DOHH2 (cell line): ENCODE measurements around the gene SLC5A10.
A peak's percentile ranks its signal among the peaks of the same experiment; 100 is the strongest.
"Not testable (repeated sequence)": the region's sequence is repeated elsewhere in the genome, so short reads cannot be mapped to it uniquely, and the experiment has no call there.

Source experiments
- H3F3A ChIP-seq: fragments of 200-600 bp; sonication (generic), shearing (Covaris generic); 2 replicates; pipeline ENCODE4 v1.6.0; 2016; ENCODE audit warnings: antibody characterized with exemption, mild to moderate bottlenecking; ENCODE audit not compliant: control insufficient read depth, insufficient read depth
- H3K27ac ChIP-seq: fragments of 200-600 bp; sonication (generic); 2 replicates; pipeline ENCODE4 v1.5.1; 2014; ENCODE audit warnings: low read depth, mild to moderate bottlenecking, low read length, moderate library complexity
- H3K27me3 ChIP-seq: fragments of 200-600 bp; sonication (generic); 2 replicates; pipeline ENCODE4 v1.6.1; 2014; ENCODE audit warnings: mild to moderate bottlenecking, low read length, mixed read lengths; ENCODE audit not compliant: control insufficient read depth
- H3K36me3 ChIP-seq: fragments of 200-600 bp; sonication (generic); 2 replicates; pipeline ENCODE4 v1.6.1; 2014; ENCODE audit warnings: mild to moderate bottlenecking, low read length, moderate library complexity, mixed read lengths; ENCODE audit not compliant: control insufficient read depth
- H3K4me1 ChIP-seq: fragments of 200-600 bp; sonication (generic); 2 replicates; pipeline ENCODE4 v1.6.1; 2014; ENCODE audit warnings: mild to moderate bottlenecking, low read length, mixed read lengths; ENCODE audit not compliant: control insufficient read depth
- H3K4me2 ChIP-seq: fragments of 200-600 bp; sonication (generic); 2 replicates; pipeline ENCODE4 v1.6.0; 2014; ENCODE audit warnings: mild to moderate bottlenecking, low read length, moderate library complexity
- H3K4me3 ChIP-seq: fragments of 200-600 bp; sonication (generic); 2 replicates; pipeline ENCODE4 v1.5.1; 2014; ENCODE audit warnings: mild to moderate bottlenecking, low read length, mixed read lengths
- H3K79me2 ChIP-seq: fragments of 200-600 bp; sonication (generic); 2 replicates; pipeline ENCODE4 v1.6.1; 2014; ENCODE audit warnings: mild to moderate bottlenecking, low read length, mixed read lengths; ENCODE audit not compliant: control insufficient read depth
- H3K9me2 ChIP-seq: fragments of 200-600 bp; sonication (generic); replicated peaks from 2 replicates; pipeline ENCODE4 v1.6.1; 2014; ENCODE audit warnings: mild to moderate bottlenecking, low read length, mixed read lengths; ENCODE audit not compliant: control insufficient read depth
- H3K9me3 ChIP-seq: fragments of 200-600 bp; sonication (generic); 2 replicates; pipeline ENCODE4 v1.6.1; 2014; ENCODE audit warnings: antibody characterized with exemption, low read length, mixed read lengths; ENCODE audit not compliant: control insufficient read depth, insufficient read depth
- H4K20me1 ChIP-seq: fragments of 200-600 bp; sonication (generic); 2 replicates; pipeline ENCODE4 v1.6.0; 2014; ENCODE audit warnings: low read depth, mild to moderate bottlenecking, antibody characterized with exemption, low read length, moderate library complexity; ENCODE audit not compliant: control insufficient read depth, insufficient read depth

SLC5A10 gene

DNA sequence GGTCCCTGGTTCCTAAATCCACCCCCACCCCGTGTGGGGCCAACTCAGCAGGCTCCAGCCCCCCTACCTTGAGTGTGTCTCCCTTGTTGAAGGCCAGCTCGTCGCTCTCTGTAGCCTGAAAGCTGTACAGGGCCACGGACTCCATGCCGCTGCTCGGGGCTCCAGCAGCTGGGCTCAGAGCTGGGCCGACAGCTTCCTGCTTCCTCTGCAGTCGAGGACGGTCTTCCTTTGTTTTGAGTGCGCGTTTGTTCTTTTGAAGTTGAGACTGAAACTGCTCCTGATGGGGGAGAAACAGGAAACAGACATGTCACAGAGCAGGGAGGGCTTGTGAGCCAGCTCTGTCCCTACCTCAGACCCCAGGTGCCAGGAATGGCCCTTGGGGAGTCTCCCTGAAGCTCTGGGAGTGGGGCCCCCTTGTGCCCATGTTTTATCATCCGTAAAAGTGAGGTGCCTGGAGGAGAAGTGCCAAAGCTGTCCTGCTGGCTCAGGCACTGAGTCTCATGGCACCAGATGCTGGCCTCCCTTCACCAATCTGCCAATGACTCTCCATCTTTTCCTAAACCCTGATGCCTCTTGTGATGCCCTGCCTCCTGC lies 94.9 kb downstream of the SLC5A10 start, which contains the start of gene GRAP:
TSS of gene GRAP (minus strand) at position 176 of the 594 bp plus-strand sequence. CDS start at position 145, 31 bp downstream.
- H3K36me3 ChIP-seq, H3K4me1 ChIP-seq, H3F3A ChIP-seq, H3K9me3 ChIP-seq, H4K20me1 ChIP-seq, H3K79me2 ChIP-seq, H3K27me3 ChIP-seq, H3K4me2 ChIP-seq, H3K9me2 ChIP-seq: not testable (repeated sequence)
- H3K4me3 ChIP-seq, result peak within 1 kb of the TSS; percentile 60
- H3K27ac ChIP-seq, result peak within 1 kb of the TSS; percentile 34; the same call in 1 of the 2 replicates

DNA sequence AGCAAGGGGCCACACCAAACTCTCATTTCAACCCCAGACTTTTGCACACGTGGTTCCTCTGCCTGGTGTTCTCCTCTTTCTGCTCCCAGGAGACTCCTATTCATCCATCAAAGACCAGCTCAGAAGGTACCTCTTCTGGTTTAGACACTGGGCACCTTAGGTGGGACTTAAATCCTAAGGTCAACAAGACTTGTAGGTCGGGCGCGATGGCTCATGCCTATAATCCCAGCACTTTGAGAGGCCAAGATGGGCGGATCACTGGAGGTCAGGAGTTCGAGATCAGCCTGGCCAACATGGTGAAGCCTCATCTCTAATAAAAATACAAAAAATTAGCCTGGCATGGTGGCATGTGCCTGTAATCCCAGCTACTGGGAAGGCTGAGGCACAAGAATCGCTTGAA lies 95.5 kb downstream of the SLC5A10 start:
- H3K79me2 ChIP-seq, H3K36me3 ChIP-seq, H3K9me3 ChIP-seq: not testable (repeated sequence)

DNA sequence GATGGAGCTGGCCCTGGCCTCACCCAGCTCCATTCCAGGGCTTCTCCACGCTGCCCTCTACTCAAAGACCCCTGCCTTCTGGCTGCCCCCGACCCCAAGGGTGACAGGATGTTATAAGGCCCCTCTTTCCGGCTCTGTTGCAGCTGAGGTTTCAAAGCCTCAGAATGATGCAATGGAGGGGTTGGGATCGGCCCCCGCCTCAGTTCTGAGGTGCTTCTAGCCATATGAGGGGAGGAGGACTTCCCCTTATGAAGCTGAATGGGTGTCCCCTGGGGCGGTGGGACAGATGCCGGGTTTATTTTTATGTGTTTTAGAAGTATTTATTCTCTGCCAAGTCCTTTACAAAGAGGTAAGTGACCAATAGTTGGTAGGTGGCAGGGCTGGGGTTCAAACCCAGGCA lies 96.9 kb downstream of the SLC5A10 start:
- H3F3A ChIP-seq, H4K20me1 ChIP-seq, H3K27me3 ChIP-seq, H3K36me3 ChIP-seq, H3K4me3 ChIP-seq, H3K9me3 ChIP-seq, H3K4me1 ChIP-seq, H3K9me2 ChIP-seq, H3K79me2 ChIP-seq: not testable (repeated sequence)
- H3K4me2 ChIP-seq, result peak overlapping the region; percentile 36; the same call in 1 of the 2 replicates
- peak overlapping the region; percentile 62 for H3K27ac ChIP-seq

More for the DNA sequence above, 95.5 kb downstream of the SLC5A10 start:
- not testable (repeated sequence) for H3F3A ChIP-seq, H4K20me1 ChIP-seq, H3K4me1 ChIP-seq, H3K4me2 ChIP-seq, H3K27me3 ChIP-seq, H3K9me2 ChIP-seq, H3K4me3 ChIP-seq
- peak overlapping the region; percentile 34; the same call in 1 of the 2 replicates for H3K27ac ChIP-seq

DNA sequence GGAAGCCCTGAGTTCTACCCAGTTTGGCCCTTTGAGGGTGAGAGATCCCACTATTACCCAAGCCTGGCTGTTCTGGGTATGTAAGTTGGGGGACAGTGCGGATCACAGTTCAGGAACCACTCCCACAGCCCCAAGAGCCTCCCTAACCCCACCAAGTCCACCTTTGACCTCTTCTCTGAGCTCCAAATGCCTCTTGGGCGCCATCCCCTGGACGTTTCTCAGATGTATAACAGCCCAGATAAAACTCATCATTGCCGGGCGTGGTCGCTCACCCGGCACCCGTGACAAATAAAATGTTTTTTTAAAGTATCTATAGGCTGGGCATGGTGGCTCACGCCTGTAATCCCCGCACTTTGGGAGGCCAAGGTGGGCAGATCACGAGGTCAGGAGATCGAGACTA lies 103.5 kb downstream of the SLC5A10 start:
- H3K79me2 ChIP-seq, H3K4me1 ChIP-seq, H3K36me3 ChIP-seq, H3K4me3 ChIP-seq, H3K4me2 ChIP-seq, H4K20me1 ChIP-seq, H3K9me2 ChIP-seq, H3F3A ChIP-seq, H3K27me3 ChIP-seq, H3K9me3 ChIP-seq, H3K27ac ChIP-seq: not testable (repeated sequence)

DNA sequence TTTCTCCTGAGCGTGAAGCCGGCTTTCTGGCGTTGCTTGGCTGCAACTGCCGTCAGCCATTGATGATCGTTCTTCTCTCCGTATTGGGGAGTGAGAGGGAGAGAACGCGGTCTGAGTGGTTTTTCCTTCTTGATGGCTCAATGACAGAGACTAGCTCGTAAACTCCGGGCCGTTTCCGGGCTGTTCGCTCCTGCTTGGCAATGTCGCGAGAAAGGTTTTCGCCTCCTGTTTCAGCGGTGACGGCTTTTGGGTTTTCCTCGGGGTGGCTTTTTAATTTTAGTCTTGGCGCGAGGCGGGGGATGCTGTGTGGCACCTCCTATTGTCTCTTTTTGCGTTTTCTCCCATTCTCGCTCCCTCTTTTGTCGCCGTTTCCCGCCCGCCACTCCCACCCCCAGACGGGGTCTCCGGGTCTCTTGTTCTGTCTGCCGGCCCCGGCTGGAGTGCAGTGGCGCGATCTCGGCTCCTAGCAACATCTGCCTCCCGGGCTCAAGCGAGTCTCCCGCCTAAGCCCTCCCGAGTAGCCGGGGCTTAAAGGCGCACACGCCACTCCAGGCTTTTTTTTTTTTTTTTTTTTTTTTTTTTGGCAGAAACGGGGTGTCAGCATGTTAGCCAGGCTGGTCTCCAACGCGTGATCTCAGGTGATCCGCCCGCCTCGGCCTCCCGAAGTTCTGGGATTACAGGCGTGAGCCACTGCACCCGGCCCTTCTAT lies 110.2 kb downstream of the SLC5A10 start:
- H3K27me3 ChIP-seq, H3K4me1 ChIP-seq, H3K9me2 ChIP-seq, H3K4me2 ChIP-seq, H3K27ac ChIP-seq, H3K4me3 ChIP-seq, H3K36me3 ChIP-seq, H3K79me2 ChIP-seq, H4K20me1 ChIP-seq, H3F3A ChIP-seq, H3K9me3 ChIP-seq: not testable (repeated sequence)

DNA sequence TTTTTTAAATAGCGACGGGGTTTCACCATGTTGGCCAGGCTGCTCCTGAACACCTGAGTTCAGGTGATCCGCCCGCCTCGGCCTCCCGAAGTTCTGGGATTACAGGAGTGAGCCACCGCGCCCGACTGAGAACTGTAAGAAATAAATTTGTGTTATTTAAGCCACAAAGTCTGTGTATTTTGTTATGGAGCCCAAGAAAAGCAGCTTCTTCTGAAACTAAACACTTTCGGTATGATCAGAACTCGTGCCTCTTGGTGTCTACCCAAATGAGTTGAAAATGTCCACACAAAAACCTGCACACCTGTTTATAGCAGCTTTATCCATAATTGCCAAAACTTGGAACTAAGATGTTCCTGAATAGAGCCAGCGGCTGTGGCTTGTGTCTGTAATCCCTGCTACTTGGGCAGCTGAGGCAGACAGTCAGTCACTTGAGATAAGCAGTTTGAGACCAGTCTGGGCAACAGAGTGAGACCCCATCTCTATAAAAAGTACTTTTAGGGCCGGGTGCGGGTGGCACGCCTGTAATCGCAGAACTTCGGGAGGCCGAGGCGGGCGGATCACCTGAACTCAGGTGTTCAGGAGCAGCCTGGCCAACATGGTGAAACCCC lies 110.9 kb downstream of the SLC5A10 start:
- H3K79me2 ChIP-seq, H3K4me3 ChIP-seq, H3K4me2 ChIP-seq, H3K36me3 ChIP-seq, H4K20me1 ChIP-seq, H3K27ac ChIP-seq, H3K27me3 ChIP-seq, H3F3A ChIP-seq, H3K9me2 ChIP-seq, H3K9me3 ChIP-seq, H3K4me1 ChIP-seq: not testable (repeated sequence)

DNA sequence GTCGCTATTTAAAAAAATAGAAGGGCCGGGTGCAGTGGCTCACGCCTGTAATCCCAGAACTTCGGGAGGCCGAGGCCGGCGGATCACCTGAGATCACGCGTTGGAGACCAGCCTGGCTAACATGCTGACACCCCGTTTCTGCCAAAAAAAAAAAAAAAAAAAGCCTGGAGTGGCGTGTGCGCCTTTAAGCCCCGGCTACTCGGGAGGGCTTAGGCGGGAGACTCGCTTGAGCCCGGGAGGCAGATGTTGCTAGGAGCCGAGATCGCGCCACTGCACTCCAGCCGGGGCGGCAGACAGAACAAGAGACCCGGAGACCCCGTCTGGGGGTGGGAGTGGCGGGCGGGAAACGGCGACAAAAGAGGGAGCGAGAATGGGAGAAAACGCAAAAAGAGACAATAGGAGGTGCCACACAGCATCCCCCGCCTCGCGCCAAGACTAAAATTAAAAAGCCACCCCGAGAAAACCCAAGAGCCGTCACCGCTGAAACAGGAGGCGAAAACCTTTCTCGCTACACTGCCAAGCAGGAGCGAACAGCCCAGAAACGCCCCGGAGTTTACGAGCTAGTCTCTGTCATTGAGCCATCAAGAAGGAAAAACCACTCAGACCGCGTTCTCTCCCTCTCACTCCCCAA lies 111.5 kb downstream of the SLC5A10 start:
- not testable (repeated sequence) for H3K9me2 ChIP-seq, H3K79me2 ChIP-seq, H3K4me3 ChIP-seq, H4K20me1 ChIP-seq, H3K9me3 ChIP-seq, H3K36me3 ChIP-seq, H3K4me1 ChIP-seq, H3K27me3 ChIP-seq, H3F3A ChIP-seq, H3K4me2 ChIP-seq
- H3K27ac ChIP-seq, result 0 out of 2 replicates have a peak overlapping the region, but pooled peaks have one; percentile 21

DNA sequence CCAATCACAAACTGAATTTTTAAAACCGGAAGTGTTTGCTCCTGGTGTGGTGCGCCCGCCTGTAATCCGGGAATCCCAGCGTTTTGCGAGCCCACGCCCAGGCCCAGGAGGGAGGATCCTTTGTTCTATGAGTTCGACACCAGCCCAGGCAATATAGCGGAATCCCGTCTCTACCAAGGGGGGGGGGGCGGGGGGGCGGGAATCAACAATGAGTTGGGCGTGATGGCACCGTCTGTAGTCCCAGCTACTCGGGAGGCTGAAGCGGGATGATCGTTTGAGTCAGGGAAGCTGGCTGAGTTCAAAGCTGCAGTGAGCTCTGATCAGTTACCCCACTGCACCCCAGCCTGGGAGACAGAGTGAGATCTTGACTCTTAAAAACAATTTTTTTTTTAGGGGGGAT lies 112.4 kb downstream of the SLC5A10 start:
- not testable (repeated sequence) for H3F3A ChIP-seq, H3K4me3 ChIP-seq, H3K79me2 ChIP-seq, H3K9me2 ChIP-seq, H4K20me1 ChIP-seq, H3K27ac ChIP-seq, H3K4me1 ChIP-seq, H3K36me3 ChIP-seq, H3K4me2 ChIP-seq, H3K9me3 ChIP-seq, H3K27me3 ChIP-seq
